Fibroblast of skin of abdomen (primary cell): Measurements from ENCODE around the gene ANK2.
A peak's percentile ranks its signal among the peaks of the same experiment; 100 is the strongest.

Experiments used
- DNase-seq: peaks from one replicate; pipeline ENCODE4 v3.0.0-alpha.2; 2013

ANK2 gene

GRCh38 chr4:113355550-113356371 is 306.3 kb downstream of the ANK2 start:
- DNase-seq: peak; percentile 95

GRCh38 chr4:113356453-113356852 is 307.0 kb downstream of the ANK2 start:
- no peak for DNase-seq

GRCh38 chr4:113358784-113359183 is 309.3 kb downstream of the ANK2 start:
- no peak for DNase-seq

- no peak for DNase-seq
Measured at GRCh38 chr4:113365377-113365776, 315.9 kb downstream of the ANK2 start.

GRCh38 chr4:113368056-113368455 is 318.6 kb downstream of the ANK2 start:
- peak; percentile 91 for DNase-seq

- no peak for DNase-seq
Measured at GRCh38 chr4:113371111-113371510, 321.7 kb downstream of the ANK2 start.

GRCh38 chr4:113375964-113376666 is 326.7 kb downstream of the ANK2 start:
- no peak for DNase-seq

GRCh38 chr4:113378836-113379235 is 329.4 kb downstream of the ANK2 start:
- no peak for DNase-seq

GRCh38 chr4:113382704-113383103 is 333.3 kb downstream of the ANK2 start:
- peak; percentile 1 for DNase-seq

GRCh38 chr4:113383111-113383785 is 333.8 kb downstream of the ANK2 start:
- peak; percentile 83 for DNase-seq

- peak; percentile 84 for DNase-seq
Measured at GRCh38 chr4:113384600-113384999, 335.1 kb downstream of the ANK2 start.

GRCh38 chr4:113385281-113385899 is 335.9 kb downstream of the ANK2 start:
- no peak for DNase-seq

GRCh38 chr4:113389160-113389559 is 339.7 kb downstream of the ANK2 start:
- no peak for DNase-seq

GRCh38 chr4:113390850-113391249 is 341.4 kb downstream of the ANK2 start:
- no peak for DNase-seq

- DNase-seq: no peak
Measured at GRCh38 chr4:113394108-113394729, 344.8 kb downstream of the ANK2 start.

- DNase-seq: peak; percentile 81
Measured at GRCh38 chr4:113394730-113395530, 345.5 kb downstream of the ANK2 start.

GRCh38 chr4:113397114-113397701 is 347.8 kb downstream of the ANK2 start:
- DNase-seq: peak; percentile 84

- no peak for DNase-seq
Measured at GRCh38 chr4:113398441-113399143, 349.1 kb downstream of the ANK2 start.

- no peak for DNase-seq
Measured at GRCh38 chr4:113404167-113404571, 354.7 kb downstream of the ANK2 start.

- peak; percentile 3 for DNase-seq
Measured at GRCh38 chr4:113404841-113405240, 355.4 kb downstream of the ANK2 start.
